ENCODE data around the gene LMF1. TPM values are rescaled to one million over a fixed set of nuclear protein-coding genes. Genes with fewer than 3 reads are reported as not detected.

LMF1 gene
- total RNA-seq, 4 donors from 2014 or later = 23.2 to 97.8 (median 89.1) TPM

DNA sequence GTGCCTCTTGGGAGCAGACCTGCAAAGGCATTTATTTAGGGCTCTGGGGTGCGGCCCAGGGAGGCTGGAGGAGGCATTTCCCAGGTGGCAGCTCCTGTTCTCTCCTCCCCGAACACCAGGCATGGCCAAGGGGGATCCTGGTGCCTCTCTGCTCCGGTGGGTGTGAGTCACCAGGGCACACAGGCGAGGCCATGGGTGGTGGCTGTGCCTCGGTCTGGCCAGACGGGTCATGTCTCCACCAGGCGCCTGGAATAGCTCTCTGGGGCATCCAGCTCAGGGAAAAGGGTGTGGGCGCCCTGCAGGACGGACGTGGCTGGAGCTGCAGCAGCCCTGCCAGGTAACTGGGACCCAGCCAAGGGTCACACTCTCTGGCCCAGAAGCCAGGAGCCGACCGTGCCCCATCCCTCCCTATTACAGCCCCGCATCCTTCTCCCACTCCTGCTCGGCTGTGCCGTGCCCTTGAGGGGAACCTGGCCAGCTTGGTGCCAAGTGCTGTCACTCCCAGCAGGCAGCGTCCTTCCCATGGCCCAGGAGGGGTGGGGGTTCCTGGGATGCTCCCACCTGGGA is 36.6 kb upstream of the LMF1 start:
- intact Hi-C loops (cut with DNase I) = no loop called here
- H3K27me3 ChIP-seq = no peaks in the 10 kb centered on the region
- no peak for DNase-seq
- H3K9me3 ChIP-seq = no peaks in the 10 kb centered on the region
- no peak overlapping the region for H3K27ac ChIP-seq
- no peak for TF ChIP-seq CTCF (IDR thresholded peaks at IDR 0.05)
- TF ChIP-seq POLR2A (IDR thresholded peaks at IDR 0.05) = no peak
- no peaks in the 10 kb centered on the region for H3K36me3 ChIP-seq
- H3K4me3 ChIP-seq (replicated peaks in 1 of 3) = no peak overlapping the region
- H3K4me1 ChIP-seq = no peaks in the 10 kb centered on the region
- WGBS, 2 donors = 74 to 76% methylated on average over 6 to 13 of the region's 16 CpGs

GRCh38 chr16:1006781-1007180 is 36.0 kb upstream of the LMF1 start:
- intact Hi-C loops (cut with DNase I) = no loop called here
- Histone ChIP-seq H3K27ac (no peak overlapping the region), H3K9me3 (no peaks in the 10 kb centered on the region), H3K36me3 (no peaks in the 10 kb centered on the region), H3K4me3 (replicated peaks in 1 of 3) (no peak overlapping the region), H3K4me1 (no peaks in the 10 kb centered on the region), H3K27me3 (no peaks in the 10 kb centered on the region)
- TF ChIP-seq POLR2A (IDR thresholded peaks at IDR 0.05) (no peak), CTCF (IDR thresholded peaks at IDR 0.05) (no peak)
- WGBS, 2 donors = 90 to 93% methylated on average over 21 to 24 of the region's 25 CpGs
- DNase-seq = no peak

DNA sequence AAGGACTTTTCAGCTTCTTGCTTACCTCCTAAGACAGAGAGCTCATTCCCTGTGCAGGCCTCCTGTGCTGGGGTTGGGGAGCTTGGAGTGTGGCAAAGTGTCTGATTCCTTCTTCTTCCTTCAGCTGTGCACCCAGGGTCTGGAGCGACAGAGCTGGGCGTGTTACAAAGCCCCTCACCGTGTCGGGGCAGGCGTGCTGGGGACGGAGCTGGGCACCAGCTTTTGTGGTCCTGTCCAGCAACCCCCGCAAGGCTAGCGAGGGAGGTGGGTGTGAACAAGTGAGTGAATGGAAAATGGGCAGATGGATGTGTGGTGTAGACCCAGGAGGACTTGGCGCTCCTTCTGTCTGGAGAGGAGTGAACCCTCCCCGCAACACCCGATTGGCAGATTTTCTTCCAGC is 34.5 kb upstream of the LMF1 start:
- peaks cover 0 to 3% of the 10 kb centered on the region in 2 donors for H3K4me1 ChIP-seq
- intact Hi-C loops (cut with DNase I) = no loop called here
- WGBS, 2 donors = 75 to 76% methylated on average over 11 of the region's 11 CpGs
- TF ChIP-seq POLR2A (IDR thresholded peaks at IDR 0.05) (no peak), CTCF (IDR thresholded peaks at IDR 0.05) (no peak)
- no peaks in the 10 kb centered on the region for H3K27me3 ChIP-seq
- no peak overlapping the region for H3K4me3 ChIP-seq (replicated peaks in 1 of 3)
- DNase-seq = no peak
- H3K9me3 ChIP-seq = no peaks in the 10 kb centered on the region
- H3K36me3 ChIP-seq = no peaks in the 10 kb centered on the region
- H3K27ac ChIP-seq = no peak overlapping the region

GRCh38 chr16:1003391-1004347 is 32.9 kb upstream of the LMF1 start:
- DNase-seq = no peak
- 79 to 84% methylated on average over 23 to 31 of the region's 41 CpGs for WGBS, 2 donors
- peaks cover 0 to 3% of the 10 kb centered on the region in 2 donors for H3K4me1 ChIP-seq
- H3K27ac ChIP-seq = no peak overlapping the region
- H3K4me3 ChIP-seq (replicated peaks in 1 of 3) = no peak overlapping the region
- H3K36me3 ChIP-seq = no peaks in the 10 kb centered on the region
- H3K9me3 ChIP-seq = no peaks in the 10 kb centered on the region
- TF ChIP-seq CTCF (IDR thresholded peaks at IDR 0.05) (no peak), POLR2A (IDR thresholded peaks at IDR 0.05) (no peak)
- intact Hi-C loops (cut with DNase I) = no loop called here
- H3K27me3 ChIP-seq = no peaks in the 10 kb centered on the region
